Neutrophil (primary cell): Measurements from ENCODE around the gene CSNK1G1.

Source experiments
- H3K27ac ChIP-seq: fragments of 200-600 bp; sonication (generic); 2 replicates; pipeline ENCODE4 v1.5.1; 2016; ENCODE audit warnings: mild to moderate bottlenecking, moderate library complexity
- H3K27me3 ChIP-seq: fragments of 200-600 bp; sonication (generic); 2 replicates; pipeline ENCODE4 v1.6.0; 2016; ENCODE audit warnings: mild to moderate bottlenecking
- H3K36me3 ChIP-seq: fragments of 200-600 bp; sonication (generic); 2 replicates; pipeline ENCODE4 v1.5.1; 2017
- H3K4me1 ChIP-seq, 2 experiments: fragments of 200-600 bp in 1 of 2; sonication (generic) in 1 of 2; 1 replicate in 1 of 2; 2 replicates in 1 of 2; pipeline versions ENCODE4 v1.5.1 to v1.6.1; 2013 to 2016; ENCODE audit warnings: low read depth in 1 of 2, low read length in 1 of 2, mild to moderate bottlenecking in 1 of 2, moderate library complexity in 1 of 2; ENCODE audit not compliant: control insufficient read depth in 1 of 2, insufficient read depth in 1 of 2
- H3K4me3 ChIP-seq, 2 experiments: fragments of 200-600 bp in 1 of 2; sonication (generic) in 1 of 2; 1 replicate in 1 of 2; 2 replicates in 1 of 2; pipeline ENCODE4 v1.5.1; 2013 to 2016; ENCODE audit warnings: low read depth in 1 of 2, low read length in 1 of 2, mild to moderate bottlenecking in 1 of 2, moderate library complexity in 1 of 2
- H3K9me3 ChIP-seq: fragments of 200-600 bp; sonication (generic); 2 replicates; pipeline ENCODE4 v1.5.1; 2016
- CTCF ChIP-seq: fragments of 200-600 bp; sonication (generic); IDR thresholded peaks from 2 replicates; pipeline ENCODE4 v1.5.1; 2016; ENCODE audit warnings: antibody characterized with exemption

The CSNK1G1 gene

GRCh38 chr15:64149893-64150578 lies 205.9 kb downstream of the CSNK1G1 start:
- H3K4me1 ChIP-seq = peaks cover 29% of the 10 kb centered on the region in 2 experiments
- H3K36me3 ChIP-seq = peaks cover 35% of the 10 kb centered on the region
- no peak overlapping the region for H3K4me3 ChIP-seq
- H3K9me3 ChIP-seq = no peaks in the 10 kb centered on the region
- no peak overlapping the region for H3K27ac ChIP-seq
- H3K27me3 ChIP-seq = peaks cover 53% of the 10 kb centered on the region
- TF ChIP-seq CTCF = no peak

- Histone ChIP-seq H3K27me3 (peaks cover 53% of the 10 kb centered on the region), H3K4me1 (peaks cover 29% of the 10 kb centered on the region in 2 experiments), H3K4me3 (no peak overlapping the region), H3K27ac (no peak overlapping the region), H3K36me3 (peaks cover 36% of the 10 kb centered on the region), H3K9me3 (no peaks in the 10 kb centered on the region)
- no peak for TF ChIP-seq CTCF
Measured at GRCh38 chr15:64149424-64149823, 206.5 kb downstream of the CSNK1G1 start.

- H3K27ac ChIP-seq = no peak overlapping the region
- H3K4me3 ChIP-seq = no peak overlapping the region
- peaks cover 27 to 28% of the 10 kb centered on the region in 2 experiments for H3K4me1 ChIP-seq
- H3K9me3 ChIP-seq = no peaks in the 10 kb centered on the region
- TF ChIP-seq CTCF = no peak
- peaks cover 36% of the 10 kb centered on the region for H3K36me3 ChIP-seq
- peaks cover 53% of the 10 kb centered on the region for H3K27me3 ChIP-seq
Measured at GRCh38 chr15:64148581-64148980, 207.4 kb downstream of the CSNK1G1 start.

- TF ChIP-seq CTCF = no peak
- Histone ChIP-seq H3K36me3 (peaks cover 40% of the 10 kb centered on the region), H3K4me3 (no peak overlapping the region), H3K27me3 (peaks cover 49% of the 10 kb centered on the region), H3K9me3 (no peaks in the 10 kb centered on the region), H3K27ac (no peak overlapping the region), H3K4me1 (peaks cover 22 to 24% of the 10 kb centered on the region in 2 experiments)
Measured at GRCh38 chr15:64148168-64148567, 207.8 kb downstream of the CSNK1G1 start.

- no peak for TF ChIP-seq CTCF
- Histone ChIP-seq H3K4me3 (no peak overlapping the region), H3K27ac (no peak overlapping the region), H3K4me1 (peaks cover 12 to 16% of the 10 kb centered on the region in 2 experiments), H3K9me3 (no peaks in the 10 kb centered on the region), H3K27me3 (peaks cover 38% of the 10 kb centered on the region), H3K36me3 (peaks cover 51% of the 10 kb centered on the region)
Measured at GRCh38 chr15:64146885-64147681, 208.9 kb downstream of the CSNK1G1 start.
